Small intestine (tissue), 7 donors: ENCODE results near the gene MOV10L1. TPM values are rescaled to one million over a fixed set of nuclear protein-coding genes. Genes with fewer than 3 reads are reported as not detected.

Experiments used
- DNase-seq, 2 donors: peaks; one replicate each; pipeline versions ENCODE4 v3.0.0 to v3.0.0-alpha.2; 2013
- FAIRE-seq: peaks from 2 replicates; lab custom pipeline; 2012; peaks lifted over from hg19 to GRCh38; lab: Jason Lieb, UNC
- H3K27ac ChIP-seq, 3 donors: one replicate each; pipeline ENCODE4 v1.5.1; 2013; ENCODE audit warnings: low read length in 2 of 3, mild to moderate bottlenecking in 2 of 3, control low read depth in 1 of 3, inconsistent platforms in 1 of 3, low read depth in 1 of 3, moderate library complexity in 1 of 3
- H3K27me3 ChIP-seq, 3 donors: one replicate each; pipeline ENCODE4 v1.6.1; 2013; ENCODE audit warnings: low read length in 3 of 3, inconsistent platforms in 1 of 3; ENCODE audit not compliant: control insufficient read depth in 3 of 3, insufficient read depth in 3 of 3
- H3K36me3 ChIP-seq, 3 donors: one replicate each; pipeline ENCODE4 v1.6.1; 2013; ENCODE audit warnings: low read length in 3 of 3, inconsistent platforms in 1 of 3, low read depth in 1 of 3, mild to moderate bottlenecking in 1 of 3, moderate library complexity in 1 of 3; ENCODE audit not compliant: control insufficient read depth in 3 of 3, insufficient read depth in 2 of 3
- H3K4me1 ChIP-seq, 3 donors: one replicate each; pipeline ENCODE4 v1.6.1; 2013; ENCODE audit warnings: low read length in 2 of 3, inconsistent platforms in 1 of 3, low read depth in 1 of 3, mild to moderate bottlenecking in 1 of 3, moderate library complexity in 1 of 3; ENCODE audit not compliant: control insufficient read depth in 3 of 3, insufficient read depth in 2 of 3
- H3K4me3 ChIP-seq, 3 donors: one replicate each; pipeline ENCODE4 v1.5.1; 2013; ENCODE audit warnings: low read length in 3 of 3, control low read depth in 1 of 3, inconsistent platforms in 1 of 3, low read depth in 1 of 3, mild to moderate bottlenecking in 1 of 3, moderate library complexity in 1 of 3
- H3K9me3 ChIP-seq, 2 donors: one replicate each; pipeline ENCODE4 v1.6.1; 2013; ENCODE audit warnings: low read depth in 1 of 2, low read length in 1 of 2; ENCODE audit not compliant: control insufficient read depth in 2 of 2, insufficient read depth in 1 of 2
- WGBS, 3 donors: extraction: QIAGEN DNeasy Blood & Tissue Kit; methylation state at CpG; one replicate each; pipeline ENCODE4 v1.1.7; 2013; 5-methylcytosine and 5-hydroxymethylcytosine counted together
- polyA plus RNA-seq, 4 donors: library from polyadenylated mRNA; stranded (reverse) in 3 of 4; unstranded in 1 of 4; fragments of 200-250 nt in 3 of 4; fragments of 120-200 nt in 1 of 4; gene quantifications; one replicate each; pipeline versions ENCODE4 v1.2.1 to v1.2.3, GENCODE V29; 2013
- donor health status: healthy with polysubstance abuse.
- donor health status: control.
- donor health status: control.
- donor health status: Bipolar disorder and iron deficiency.
- donor health status: healthy.

MOV10L1 gene
- polyA plus RNA-seq, 4 donors, result 0.19 to 2.1 TPM; not detected in 2

DNA sequence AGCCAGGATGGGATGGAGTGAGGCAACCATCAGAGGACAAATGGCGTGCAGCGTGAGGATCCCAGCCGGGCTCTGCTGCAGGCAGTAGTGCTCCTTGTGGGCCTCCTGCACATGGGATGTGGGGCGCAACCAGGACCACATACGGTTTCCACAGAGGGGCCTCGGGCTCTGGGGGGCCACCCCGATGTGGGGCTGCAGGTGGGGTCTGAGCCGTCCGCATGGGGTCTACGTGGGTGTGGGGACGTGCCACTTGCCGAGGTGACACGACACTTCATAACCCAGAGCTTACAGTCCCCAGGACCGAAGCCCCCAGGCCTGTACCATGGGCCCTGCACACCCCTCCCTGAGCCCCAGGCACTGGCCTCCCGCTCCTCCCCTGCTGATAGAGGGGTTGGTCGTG, 42.5 kb upstream of the MOV10L1 start:
- FAIRE-seq, result no peak
- Histone ChIP-seq H3K9me3 (no peaks in the 10 kb centered on the region), H3K27ac (no peak overlapping the region), H3K27me3 (peaks cover 0 to 2% (median 0%) of the 10 kb centered on the region in 3 donors), H3K4me3 (no peak overlapping the region), H3K4me1 (no peaks in the 10 kb centered on the region), H3K36me3 (no peaks in the 10 kb centered on the region)
- WGBS, 3 donors, result 85 to 91% (median 90%) methylated on average over 16 of the region's 16 CpGs
- DNase-seq, result no peak

DNA sequence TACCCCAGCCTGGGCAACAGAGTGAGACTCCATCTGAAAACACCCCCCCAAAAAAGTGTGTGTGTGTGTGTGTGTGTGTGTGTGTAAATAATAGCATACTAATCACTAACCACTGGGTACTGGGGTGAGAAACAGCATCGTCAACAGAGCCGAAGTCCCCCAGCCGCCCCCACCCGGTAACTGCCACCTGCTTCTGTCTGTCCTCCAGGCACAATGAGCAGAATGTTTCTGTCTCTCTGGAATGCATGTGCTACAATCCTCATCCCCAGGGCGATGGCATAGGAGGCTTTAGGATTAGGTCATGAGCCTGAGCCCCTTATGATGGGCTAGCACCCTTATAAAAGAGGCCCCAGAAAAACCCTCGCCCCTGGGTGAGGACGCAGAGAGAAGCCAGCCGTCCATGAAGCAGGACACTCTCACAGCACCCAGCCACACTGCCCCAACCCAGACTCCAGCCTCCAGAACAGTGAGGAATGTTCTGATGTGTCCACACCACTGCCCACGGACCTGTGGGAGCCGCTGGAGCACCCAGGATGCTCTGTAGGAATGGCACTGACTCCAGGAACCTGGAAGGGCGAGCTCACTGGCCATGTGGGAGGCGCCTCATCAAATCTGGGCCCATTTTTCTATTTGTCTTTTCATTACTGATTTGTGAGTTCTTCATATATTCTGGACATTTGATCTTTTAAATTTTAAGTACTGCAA, 41.6 kb upstream of the MOV10L1 start:
- H3K27me3 ChIP-seq, result peaks cover 0 to 2% (median 0%) of the 10 kb centered on the region in 3 donors
- H3K36me3 ChIP-seq, result no peaks in the 10 kb centered on the region
- no peak for FAIRE-seq
- no peaks in the 10 kb centered on the region for H3K9me3 ChIP-seq
- H3K4me1 ChIP-seq, result no peaks in the 10 kb centered on the region
- H3K4me3 ChIP-seq, result no peak overlapping the region
- H3K27ac ChIP-seq, result no peak overlapping the region
- DNase-seq, result no peak
- 72 to 84% (median 75%) methylated on average over 12 of the region's 12 CpGs for WGBS, 3 donors

DNA sequence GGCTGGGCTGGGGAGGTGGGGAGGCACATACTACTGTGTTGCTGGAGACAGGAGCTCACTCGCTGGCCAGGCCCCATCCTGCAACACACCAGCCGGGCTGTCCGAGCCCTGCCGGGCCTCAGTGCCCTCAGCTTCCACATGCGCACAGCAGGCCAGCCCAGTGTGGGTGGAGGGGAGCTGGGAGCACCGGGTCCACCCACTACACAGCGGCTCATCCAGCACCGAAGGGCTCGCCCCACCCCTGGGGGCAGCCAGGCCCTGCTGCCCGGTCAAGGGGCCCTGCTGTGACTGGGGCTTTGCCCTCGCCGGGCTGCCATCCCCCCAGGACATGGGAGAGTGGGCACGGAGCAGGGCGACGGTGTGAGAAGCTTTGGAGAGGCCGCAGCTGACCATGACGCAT, 41.0 kb upstream of the MOV10L1 start:
- H3K4me3 ChIP-seq, result no peak overlapping the region
- H3K27ac ChIP-seq, result no peak overlapping the region
- H3K36me3 ChIP-seq, result no peaks in the 10 kb centered on the region
- DNase-seq (no peak), FAIRE-seq (no peak)
- H3K4me1 ChIP-seq, result no peaks in the 10 kb centered on the region
- peaks cover 0 to 2% (median 0%) of the 10 kb centered on the region in 3 donors for H3K27me3 ChIP-seq
- no peaks in the 10 kb centered on the region for H3K9me3 ChIP-seq
- 80 to 84% (median 83%) methylated on average over 15 to 17 of the region's 17 CpGs for WGBS, 3 donors

DNA sequence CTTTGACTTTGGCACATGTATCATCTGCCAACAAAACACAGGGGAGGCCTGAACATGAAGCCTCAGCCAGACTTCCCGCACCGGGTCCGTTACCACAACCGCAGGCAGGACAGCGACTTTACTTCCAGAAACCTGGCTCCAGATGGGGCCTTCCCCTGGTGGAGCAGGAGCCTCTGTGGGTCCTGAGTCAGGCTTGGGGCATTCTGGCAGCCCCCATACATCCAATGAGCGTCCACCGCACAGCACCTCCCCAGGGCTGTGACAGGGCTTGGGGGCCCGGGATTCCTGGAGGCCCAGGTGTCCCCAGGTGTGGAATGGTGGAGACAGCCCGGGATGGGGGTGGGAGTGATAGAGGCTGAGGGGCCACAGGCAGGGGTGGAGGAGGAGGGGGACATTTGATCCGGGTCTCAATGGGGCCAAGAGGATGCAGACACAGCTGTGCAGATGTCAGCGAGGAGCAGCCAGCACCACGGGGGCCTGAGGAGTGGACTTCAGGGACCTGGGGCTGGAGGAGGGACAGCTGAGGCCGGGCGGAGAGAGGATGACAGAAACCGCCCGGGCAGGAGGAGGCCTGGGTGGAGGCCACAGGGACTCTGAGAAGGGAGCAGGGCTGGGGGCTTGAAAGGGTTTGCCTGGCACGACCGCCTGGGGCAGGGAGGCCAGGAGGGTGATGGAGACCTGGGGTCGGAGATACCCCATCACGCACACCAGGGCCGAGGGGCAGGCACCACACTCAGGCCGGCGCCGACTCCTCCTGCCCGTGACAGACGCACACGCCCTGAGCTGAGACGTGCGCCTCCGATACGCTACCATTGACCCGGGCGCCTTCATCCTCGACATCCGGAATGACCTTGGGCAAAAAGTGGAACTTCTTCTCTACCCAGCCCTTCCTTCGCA, 40.3 kb upstream of the MOV10L1 start:
- 85 to 90% (median 86%) methylated on average over 30 to 36 of the region's 36 CpGs for WGBS, 3 donors
- Histone ChIP-seq H3K36me3 (no peaks in the 10 kb centered on the region), H3K27ac (no peak overlapping the region), H3K4me1 (no peaks in the 10 kb centered on the region), H3K27me3 (peaks cover 0 to 2% (median 0%) of the 10 kb centered on the region in 3 donors), H3K4me3 (no peak overlapping the region), H3K9me3 (peaks cover 0 to 2% of the 10 kb centered on the region in 2 donors)
- FAIRE-seq (no peak), DNase-seq (no peak)

DNA sequence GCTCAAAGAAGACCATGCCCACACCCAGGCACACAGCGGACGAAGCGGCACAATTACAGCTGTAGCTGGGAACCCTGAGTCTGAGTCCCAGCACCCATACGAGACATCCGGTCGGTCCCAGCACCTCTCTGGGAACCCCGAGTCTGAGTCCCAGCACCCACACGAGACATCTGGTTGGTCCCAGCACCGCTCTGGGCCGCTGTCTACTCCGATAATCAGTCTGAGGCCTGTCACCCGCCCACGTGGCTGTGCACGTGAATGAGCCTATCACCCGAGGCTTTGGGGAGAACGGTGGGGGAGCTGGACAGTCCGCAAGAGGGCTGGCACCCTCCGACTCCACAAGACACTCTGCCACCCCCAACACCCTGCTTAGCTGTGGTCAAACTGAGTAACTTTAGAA, 37.9 kb upstream of the MOV10L1 start:
- peaks cover 0 to 2% of the 10 kb centered on the region in 2 donors for H3K9me3 ChIP-seq
- DNase-seq (no peak), FAIRE-seq (no peak)
- no peak overlapping the region for H3K27ac ChIP-seq
- peaks cover 0 to 5% (median 4%) of the 10 kb centered on the region in 3 donors for H3K27me3 ChIP-seq
- H3K4me1 ChIP-seq, result no peaks in the 10 kb centered on the region
- H3K36me3 ChIP-seq, result no peaks in the 10 kb centered on the region
- WGBS, 3 donors, result 88 to 90% (median 88%) methylated on average over 18 of the region's 18 CpGs
- no peak overlapping the region for H3K4me3 ChIP-seq

DNA sequence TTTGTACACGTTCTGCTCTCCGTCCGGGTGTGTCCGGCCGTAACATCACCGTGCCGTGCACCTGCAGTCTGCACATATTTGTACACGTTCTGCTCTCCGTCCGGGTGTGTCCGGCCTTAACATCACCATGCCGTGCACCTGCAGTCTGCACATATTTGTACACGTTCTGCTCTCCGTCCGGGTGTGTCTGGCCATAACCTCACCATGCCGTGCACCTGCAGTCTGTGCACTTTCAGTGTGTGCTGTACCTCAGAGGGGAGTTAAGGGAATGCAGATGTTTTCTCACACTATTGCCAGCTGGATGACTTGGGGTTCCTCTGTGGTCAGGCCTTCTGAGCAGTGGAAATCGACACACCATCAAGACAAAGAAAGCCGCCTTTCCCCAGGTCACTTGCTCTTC, 35.9 kb upstream of the MOV10L1 start:
- DNase-seq (no peak), FAIRE-seq (no peak)
- Histone ChIP-seq H3K27ac (no peak overlapping the region), H3K4me1 (no peaks in the 10 kb centered on the region), H3K36me3 (no peaks in the 10 kb centered on the region), H3K9me3 (peaks cover 0 to 2% of the 10 kb centered on the region in 2 donors), H3K27me3 (peaks cover 0 to 13% (median 9%) of the 10 kb centered on the region in 3 donors), H3K4me3 (no peak overlapping the region)
- WGBS, 3 donors, result 44 to 76% (median 65%) methylated on average over 18 of the region's 18 CpGs

DNA sequence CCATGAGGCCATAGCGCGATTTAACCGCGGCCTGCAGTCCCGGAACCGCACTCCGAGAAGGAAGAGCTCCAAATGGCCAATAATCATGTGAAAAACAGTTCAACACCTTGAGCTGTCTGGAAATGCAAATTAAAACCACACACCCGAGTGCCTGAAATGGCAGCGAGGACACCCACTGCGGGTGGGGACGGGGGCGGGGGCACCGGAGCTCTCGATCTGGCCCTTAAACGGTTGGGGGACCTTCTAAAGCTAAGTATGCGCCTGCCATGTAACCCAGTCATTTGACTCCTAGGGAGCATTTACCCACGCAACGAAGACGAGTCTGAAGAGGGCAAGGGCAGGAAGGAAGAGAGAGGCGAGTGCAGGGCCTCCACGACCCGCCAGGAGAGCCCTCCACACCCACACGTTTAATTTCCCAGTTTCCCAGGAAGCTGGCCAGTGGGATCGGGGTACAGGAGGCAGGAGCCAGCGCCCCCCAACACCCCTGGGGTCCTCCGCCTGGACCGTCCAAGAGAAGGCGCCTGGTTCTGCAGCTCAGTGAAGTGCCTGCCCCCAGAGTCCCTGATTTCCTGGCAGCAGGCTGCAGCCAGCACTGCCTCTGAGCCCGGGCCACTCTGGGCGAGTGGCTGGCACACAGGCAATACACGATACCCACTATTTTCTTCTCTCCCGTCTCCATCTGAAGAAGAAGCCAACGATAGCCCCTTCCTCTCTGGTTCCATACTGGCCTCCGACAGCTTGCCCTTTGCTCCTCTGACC, 33.4 kb upstream of the MOV10L1 start:
- H3K4me3 ChIP-seq, result no peak overlapping the region
- WGBS, 3 donors, result 70 to 71% (median 71%) methylated on average over 34 of the region's 34 CpGs
- no peaks in the 10 kb centered on the region for H3K36me3 ChIP-seq
- H3K4me1 ChIP-seq, result no peaks in the 10 kb centered on the region
- H3K9me3 ChIP-seq, result peaks cover 0 to 2% of the 10 kb centered on the region in 2 donors
- peaks cover 0 to 35% (median 16%) of the 10 kb centered on the region in 3 donors for H3K27me3 ChIP-seq
- no peak overlapping the region for H3K27ac ChIP-seq
- DNase-seq (no peak), FAIRE-seq (no peak)
